CD4-positive, alpha-beta T cell treated with Interleukin-4 for 1 hour (primary cell): ENCODE data around the gene MRPS2.
A peak's percentile ranks its signal among the peaks of the same experiment; 100 is the strongest.

ENCODE experiments used
- DNase-seq, 2 donors: peaks; one replicate each; pipeline ENCODE4 v3.0.0-alpha.2; 2020 to 2022

The MRPS2 gene

DNA sequence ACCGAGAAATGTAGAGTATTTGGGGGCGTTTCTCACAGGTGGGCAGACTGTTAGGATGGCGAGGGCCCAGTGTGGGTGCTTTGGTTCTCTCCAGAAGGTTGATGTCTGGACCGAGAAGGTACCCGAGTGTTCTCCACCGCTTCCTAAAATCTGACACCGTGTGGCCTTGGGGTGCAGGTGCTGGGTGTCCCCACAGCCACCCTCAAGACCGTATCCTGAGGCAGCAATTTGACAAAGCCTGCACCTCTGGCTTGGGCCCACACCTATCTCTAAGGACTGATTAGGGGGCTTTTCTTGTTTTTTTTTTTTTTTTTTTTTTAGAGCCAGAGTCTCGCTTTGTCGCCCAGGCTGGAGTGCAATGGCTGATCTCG, 19.6 kb upstream of the MRPS2 start:
- DNase-seq: no peak

DNA sequence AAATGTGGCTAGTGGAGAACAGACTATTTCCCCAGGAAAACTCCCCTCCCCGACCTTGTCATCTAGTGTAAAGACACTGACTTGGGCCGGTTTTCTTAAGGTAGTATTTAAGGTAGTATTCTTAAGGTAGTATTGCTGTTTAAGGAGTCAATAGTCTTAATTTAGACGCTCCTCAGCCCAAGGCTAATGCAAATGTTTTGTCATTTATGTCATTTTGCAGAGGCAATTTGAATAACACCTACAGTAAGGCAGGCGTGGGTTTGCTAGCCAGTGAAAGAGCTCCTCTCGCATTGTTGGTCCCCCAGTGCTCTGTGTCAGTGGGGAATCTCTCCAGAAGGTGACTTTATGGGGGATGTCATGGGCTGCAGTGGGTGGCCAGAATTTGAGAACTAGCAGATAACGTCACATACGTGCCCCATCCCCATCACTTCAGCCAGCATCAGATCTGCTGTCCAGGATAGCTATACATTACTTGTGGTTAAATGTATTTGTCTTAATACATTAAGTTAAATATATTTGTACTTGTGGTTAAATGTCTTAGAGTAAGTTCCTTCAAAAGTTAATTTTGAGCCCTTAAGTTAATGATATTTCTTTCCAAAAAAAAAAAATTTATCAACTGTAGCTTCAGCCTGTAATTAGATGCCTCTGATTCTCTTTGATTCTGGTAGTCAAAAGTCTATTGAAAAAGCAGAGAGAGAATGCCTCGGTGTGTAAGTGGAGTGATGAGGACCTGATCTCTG, 18.3 kb upstream of the MRPS2 start:
- no peak for DNase-seq

DNA sequence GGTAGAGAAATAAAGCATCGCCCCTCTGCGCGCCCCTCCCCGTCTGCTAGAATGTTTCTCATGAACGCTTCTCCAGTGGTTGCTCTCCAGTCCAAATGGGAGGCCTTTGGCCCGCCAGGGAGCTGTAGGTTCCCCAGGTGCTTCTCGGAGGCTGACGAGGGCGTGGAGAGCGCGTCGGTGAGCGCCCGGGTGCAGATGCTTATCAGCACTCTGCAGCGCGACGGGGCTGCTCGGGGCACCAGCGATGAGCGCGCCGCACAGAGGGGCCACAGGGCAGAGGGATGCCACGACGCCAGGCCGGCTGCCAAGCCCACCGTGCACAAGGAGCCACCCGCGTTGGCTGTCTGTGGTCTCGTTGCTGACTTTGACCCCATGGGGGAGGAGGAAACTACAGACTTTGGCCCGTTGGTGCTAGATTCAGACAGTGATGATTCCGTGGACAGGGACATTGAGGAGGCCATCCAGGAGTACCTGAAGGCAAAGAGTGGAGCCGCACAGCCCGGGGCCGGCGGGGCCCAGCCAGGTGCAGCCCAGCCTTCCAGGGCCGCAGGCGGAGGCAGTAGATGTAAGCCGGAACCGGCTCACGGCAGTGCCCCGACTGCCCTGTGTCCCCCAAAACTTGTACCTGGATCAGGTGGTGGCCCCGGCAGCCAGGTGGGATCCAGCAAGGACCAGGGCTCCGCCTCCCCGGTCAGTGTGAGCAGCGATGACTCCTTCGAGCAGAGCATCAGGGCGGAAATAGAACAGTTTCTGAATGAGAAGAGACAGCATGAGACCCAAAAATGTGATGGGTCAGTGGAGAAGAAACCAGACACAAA, 15.8 kb upstream of the MRPS2 start:
- no peak for DNase-seq

DNA sequence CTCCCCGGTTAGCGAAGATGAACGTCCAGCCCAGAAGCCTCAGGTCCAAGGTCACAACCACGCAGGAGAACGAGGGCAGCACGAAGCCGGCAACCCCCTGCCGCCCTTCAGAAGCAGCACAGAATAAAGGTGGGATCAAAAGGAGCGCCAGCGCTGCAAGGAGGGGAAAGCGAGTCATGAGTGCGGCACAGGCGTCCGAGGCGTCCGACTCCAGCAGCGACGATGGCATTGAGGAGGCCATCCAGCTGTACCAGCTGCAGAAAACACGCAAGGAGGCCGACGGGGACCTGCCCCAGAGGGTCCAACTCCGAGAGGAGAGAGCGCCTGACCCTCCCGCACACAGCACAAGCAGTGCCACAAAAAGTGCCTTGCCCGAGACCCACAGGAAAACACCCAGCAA, 15.1 kb upstream of the MRPS2 start:
- no peak for DNase-seq

DNA sequence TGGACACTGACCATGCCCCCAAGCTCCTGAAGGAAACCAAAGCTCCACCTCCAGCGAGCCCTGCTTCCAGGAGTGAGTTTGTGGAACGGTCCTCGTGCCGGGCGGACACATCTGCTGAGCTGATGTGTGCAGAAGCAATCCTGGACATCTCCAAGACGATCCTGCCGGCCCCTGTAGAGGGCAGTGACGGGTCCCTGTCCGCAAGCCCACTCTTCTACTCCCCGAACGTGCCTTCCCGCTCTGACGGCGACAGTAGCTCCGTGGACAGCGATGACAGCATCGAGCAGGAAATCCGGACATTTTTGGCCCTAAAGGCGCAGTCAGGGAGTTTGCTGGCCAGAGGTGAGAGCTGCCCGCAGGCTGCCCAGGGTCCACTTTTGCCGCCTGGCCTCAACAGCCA, 14.7 kb upstream of the MRPS2 start:
- DNase-seq: no peak

DNA sequence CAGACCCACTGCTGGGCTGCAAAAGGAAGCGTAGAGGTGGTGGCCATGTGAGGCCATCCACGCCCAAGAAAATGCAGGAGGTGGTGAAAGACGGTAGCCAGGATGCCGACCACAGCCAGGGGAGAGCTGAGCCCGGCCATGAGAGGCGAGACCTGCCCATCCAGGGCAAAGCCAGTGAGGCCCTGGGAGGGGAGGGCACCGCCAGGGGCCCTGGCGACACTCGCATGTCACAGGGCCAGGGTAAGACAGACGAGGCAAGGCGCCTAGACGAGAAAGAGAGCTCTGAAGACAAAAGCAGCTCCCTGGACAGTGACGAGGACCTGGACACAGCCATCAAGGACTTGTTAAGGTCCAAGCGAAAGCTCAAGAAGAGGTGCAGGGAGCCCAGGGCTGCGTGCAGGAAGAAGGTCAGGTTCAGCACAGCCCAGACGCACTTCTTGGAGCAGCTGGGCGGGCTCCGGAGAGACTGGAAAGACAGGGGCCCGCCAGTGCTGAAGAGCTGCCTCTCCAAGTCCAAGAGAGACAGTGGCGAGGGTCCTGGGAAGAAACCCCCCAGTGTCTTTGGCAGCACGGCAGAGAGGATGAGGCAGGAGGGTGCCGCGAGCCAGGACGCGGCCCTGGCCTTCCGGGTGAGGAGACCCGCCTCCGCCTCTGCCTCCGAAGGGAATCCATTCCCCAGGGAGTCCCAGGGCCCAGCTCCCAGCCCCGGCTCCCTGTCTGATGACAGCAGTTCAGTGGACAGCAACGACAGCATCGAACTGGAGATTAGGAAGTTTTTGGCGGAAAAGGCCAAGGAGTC, 14.0 kb upstream of the MRPS2 start:
- DNase-seq: no peak

DNA sequence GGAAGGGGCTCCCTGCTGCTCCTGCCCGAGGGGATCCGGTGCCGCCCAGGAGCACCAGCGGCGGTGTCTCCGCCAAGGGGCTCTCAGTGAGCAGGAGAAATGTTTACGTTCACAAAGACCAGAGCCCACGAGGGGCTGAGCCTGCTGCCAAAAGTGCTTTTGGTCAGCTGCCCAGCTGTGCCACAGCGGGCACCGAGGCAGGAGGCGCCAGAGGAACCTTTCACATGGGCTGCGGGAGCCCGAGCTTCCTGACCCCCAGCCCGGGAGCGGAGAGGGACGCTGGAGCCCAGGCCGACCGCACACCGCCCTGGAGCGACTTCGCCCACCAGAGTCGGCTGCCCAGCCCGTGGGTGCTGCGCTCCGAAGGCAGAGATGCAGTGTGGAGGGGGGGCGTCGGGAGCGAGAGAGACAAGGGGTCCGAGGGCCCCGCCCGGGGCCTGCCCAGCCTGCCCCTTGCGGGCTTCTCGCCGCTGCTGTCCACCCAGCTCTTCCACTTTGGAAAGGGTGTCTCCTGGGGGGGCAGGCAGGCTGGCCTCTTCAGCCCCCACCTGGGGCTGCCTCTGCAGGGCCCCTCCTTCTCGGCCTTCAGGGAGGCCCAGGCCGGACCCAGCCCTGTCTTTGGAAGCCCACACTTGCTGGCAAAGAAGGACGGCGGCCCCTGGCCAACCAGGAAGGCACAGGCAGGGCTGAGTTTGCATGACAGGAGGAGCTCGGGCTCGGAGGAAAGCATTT, 13.0 kb upstream of the MRPS2 start:
- no peak for DNase-seq

DNA sequence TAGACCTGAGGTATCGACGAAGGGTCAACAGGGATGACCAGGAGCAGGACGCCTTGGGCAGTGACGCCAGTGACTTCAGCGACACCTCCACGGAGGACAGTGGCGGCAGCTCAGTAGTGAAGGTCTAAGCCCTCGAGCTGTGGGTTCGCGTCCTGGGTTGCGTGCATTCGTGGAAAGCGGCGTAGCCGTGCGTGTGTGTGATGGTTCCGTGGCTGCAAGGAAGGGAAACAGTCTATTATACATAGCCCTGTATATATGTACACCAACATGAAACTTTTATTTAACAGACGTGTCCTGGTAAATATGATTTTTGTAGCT, 12.5 kb upstream of the MRPS2 start:
- DNase-seq: no peak

DNA sequence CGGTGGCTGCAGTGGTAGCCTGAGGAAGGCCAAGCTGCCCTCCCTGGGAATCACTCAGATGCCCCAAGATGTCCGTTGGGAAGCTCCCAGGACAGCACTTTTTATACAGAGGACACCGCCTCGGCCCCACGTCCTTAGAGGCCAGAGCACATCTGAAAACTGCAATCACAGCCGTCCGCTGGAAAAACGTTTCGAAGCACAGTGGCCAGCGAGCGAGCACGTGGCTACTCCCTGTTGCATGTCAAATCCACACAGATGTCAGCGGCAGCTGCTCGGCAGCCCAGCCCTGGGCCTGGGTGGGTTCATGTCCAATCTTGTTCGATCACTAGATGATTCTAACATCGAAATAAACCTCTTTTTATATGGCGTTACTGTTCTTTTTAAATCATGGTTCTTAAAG, 12.0 kb upstream of the MRPS2 start:
- DNase-seq: no peak

DNA sequence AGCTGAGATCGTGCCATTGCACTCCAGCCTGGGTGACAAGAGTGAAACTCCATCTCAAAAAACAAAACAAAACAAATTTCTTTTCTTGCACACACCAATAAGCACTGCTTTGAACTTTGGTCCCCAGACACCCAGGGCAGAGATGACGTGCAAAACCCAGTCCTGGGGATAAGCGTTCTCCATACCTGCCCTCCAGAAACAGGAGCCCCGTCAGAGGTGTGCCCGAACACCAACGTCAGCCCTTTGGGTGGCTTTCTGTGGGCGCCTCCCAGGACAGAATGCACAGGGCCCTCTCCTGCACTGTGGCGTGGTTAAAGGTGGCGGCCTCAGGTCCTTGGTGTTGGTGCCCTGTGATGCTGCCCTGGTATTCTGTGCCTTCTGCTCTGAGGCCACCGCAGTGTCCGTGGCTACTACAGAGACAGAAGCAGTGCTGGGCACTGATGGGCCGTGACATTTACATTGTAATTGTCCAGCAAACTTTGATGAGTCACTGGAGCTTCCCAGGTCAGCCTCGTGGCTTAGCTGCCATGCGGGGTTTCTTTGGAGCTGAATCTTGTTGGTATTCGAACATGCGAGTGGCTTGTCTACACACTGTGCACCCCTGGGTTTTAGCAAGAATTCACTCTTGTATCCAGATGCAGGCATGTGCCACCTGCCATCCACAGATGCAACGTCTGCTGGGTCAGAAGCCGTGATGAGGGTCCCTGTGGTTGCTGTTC, 11.1 kb upstream of the MRPS2 start:
- DNase-seq: no peak

DNA sequence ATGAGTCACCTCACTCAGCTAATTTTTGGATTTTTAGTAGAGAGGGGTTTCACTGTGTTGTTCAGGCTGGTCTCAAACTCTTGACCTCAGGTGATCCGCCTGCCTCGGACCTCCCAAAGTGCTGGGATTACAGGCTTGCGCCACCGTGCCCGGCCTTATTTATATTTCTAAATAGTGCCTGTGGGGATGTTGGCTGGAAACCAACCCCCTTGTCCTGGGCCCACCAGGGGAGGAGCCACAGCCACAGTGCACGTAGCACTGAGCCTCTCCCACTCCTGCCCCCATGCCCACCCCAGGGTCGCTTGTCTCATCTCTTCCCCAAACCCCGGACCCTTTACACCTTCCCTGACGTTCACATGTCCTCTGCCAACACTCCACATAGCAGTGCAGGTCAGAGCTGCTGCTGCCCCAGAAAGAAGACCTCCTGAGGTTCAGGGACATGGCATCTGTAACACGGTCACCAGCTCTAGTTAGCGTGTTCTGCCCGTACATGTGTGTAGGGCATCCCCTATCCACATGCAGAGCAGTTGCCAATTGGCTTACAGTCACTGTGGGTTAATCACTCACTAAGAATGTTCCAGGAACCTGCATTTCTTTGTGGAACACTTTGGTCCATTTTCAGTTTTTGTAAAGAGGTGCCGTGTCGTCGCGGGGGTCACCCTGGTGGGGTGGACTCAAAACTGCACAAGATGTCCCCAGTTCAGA, 10.2 kb upstream of the MRPS2 start:
- no peak for DNase-seq

DNA sequence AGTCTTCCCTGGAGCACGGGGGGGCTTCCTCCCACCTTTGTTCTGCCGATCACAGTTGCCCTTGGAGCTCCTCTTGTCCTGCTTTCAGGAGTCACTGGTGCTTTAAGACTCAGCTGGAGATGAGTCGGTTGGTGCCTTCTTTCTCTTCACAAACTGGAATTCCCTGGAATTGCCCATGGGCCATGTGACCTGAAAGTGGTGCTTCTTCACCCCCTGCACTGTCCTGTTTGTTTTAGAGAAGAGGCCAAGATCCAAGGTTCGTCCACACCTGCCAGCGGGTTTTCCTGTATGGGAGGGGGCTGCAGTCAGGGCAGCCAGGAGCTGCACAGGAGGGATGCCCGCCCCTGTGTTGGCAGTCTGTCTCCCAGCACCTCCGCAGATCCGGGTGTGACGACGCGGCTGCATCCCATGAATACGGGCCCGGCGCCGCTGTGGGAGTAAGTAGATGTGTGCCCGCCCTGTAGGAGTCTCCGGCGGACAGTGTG, 9.5 kb upstream of the MRPS2 start:
- DNase-seq: no peak

DNA sequence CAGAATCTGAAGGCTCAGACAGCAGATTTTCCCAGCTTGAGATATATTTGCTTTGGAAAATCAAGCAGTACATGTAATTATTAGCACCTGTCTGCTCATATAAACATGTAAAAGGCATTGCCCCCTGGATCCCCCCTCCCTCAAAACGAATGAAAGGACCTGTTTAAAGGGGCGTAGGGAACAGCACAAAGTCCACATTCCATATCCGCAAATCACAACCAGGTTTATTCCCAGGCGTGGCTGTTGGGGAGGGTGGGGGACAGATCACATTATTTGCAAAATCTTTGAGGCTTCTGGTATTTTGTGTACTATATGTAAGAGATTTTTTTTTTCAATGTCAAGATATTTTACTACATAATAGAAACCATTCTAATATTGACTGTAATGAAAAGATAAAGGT, 8.7 kb upstream of the MRPS2 start:
- no peak for DNase-seq

DNA sequence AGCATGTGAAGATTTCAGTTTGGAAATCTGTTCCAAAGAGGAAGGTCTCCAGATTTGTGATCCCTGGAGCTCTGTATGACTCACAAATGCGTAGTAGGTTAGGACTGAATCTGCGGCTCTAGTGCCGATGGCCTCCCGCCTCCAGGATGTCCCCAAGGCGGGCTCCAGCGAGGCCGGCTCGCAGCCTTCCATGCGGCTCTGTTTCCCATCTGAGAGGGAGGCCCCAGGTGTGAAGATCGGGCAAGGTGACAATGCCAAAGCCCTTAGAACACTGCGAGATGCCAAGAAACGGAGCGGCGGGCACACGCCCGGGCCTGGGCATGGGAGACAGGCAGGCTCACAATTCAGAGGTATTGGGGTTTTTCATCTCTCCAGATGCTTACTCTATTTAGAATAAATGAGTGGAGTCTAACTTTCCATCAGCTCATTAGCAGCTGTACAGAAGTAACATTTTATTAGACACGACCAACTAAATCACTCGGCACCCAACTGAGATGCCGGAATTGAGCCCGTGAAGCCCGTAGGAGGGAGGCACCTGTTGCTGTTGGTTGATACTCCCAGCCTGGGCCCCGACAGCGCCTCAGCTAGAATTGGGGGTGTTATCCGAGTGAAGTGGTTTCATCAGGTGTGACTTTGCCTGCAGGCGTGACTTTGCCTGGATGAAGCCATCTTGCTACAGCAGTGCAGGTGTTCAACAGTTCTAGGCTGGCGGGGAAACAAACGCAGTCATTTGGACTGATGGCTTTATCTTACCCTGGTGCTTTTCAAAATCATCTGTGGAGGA, 7.4 kb upstream of the MRPS2 start:
- no peak for DNase-seq

DNA sequence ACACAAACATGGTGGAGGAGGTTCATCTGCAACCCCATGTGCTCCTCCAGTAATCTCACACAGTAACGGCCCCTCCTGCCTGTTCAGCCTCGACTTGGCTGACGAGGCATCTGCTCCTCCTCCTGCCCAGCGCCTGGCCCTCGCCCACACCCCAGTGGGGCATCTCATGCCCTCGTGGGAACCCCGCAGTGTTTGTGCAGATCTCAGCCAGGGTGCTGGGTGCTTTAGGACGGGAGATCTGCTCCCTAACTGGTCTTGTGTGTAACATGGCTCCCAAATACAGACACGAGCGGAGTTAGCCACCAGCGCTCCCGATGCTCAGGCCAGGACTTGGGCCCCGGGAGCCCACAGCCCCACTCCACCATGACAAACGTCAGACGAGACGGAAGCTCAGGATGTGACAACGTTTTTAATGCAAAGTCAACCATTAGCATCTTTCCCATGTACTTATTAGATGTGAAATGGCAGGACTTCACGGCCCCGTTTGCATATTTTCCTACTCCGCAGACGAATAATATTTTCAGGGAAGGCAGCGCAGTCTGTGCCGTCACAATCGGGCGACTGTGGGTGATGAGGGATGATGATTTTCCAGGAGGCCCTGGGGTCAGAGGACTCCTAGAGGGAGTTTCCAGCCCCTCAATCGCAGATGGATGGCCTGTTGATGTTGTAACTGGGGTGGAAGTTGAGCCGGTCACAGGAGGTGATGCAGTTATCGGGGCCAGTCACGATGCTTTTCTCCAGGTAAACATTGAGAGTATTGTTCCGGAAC, 5.5 kb upstream of the MRPS2 start:
- no peak for DNase-seq

DNA sequence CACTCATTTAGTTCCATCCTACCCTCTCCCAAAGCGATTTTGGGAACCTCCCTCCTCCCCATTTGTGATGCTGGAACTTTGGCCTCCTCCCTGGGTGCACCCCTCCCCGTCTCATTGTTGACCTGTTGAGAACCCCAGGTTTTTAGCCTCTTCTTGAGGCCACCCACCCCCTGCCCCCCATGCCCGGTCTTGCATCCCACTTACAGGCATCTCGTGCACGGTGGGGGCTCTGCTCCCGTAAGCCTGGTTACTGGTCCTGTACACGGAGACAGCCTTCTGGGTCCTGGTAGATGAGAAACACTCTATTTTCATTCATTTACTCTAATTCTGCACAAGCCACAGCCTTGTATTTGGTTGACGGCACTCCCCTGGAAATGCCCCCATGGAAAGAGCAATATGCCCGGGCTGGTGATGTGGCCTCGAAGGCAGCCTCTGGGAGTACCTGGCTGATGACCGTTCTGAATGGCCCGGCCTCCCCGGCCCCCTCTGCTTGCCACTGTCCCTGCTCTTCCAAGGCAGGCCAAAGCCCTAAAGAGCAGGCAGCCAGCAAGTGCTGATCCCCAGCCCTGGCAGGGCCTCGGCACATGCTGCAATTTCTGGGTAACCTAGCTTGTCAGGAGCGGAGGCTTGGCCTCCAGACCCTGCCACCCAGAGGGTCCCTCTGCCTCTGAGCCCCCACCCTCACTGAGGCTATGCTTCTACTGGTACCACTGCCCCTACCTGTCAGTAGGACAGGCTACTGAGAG, 1.9 kb upstream of the MRPS2 start:
- no peak for DNase-seq

DNA sequence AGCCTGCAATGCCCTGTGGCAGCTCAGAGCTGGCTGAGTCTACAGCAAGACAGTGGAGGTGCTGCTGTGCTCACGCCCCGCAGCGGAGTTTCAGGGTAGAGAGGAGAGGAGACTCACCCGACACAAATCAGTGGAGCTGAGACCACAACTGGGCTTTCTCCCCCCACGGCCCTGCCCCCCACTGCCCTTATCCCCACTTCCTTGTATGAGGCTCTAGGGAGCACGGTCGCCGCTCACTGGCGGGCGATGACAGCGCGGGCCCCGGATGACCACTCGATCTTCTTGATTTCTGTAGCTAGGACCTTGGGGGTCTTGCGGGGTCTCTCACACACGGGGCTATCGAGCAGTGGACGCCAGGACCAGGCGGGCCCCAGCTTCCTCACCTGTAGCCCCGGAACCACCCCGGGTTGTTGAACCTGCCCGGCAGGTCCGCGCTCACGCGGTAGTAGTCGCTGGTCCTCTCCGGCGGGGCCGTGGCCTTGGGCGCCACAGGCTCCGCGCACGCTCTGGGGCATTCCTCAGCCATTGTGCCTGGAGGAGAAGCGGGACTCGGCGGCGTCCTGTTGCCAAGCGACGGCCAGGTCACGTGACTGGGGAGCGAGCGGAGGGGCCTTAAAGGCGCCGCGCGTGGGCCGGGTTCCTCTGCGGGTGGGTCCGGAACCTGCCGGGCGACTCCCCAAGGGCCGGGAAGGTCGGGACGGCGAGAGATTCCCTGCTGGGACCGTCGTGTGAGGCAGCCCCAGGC, 984 bp upstream of the MRPS2 start:
- peak; percentile 90 for DNase-seq

DNA sequence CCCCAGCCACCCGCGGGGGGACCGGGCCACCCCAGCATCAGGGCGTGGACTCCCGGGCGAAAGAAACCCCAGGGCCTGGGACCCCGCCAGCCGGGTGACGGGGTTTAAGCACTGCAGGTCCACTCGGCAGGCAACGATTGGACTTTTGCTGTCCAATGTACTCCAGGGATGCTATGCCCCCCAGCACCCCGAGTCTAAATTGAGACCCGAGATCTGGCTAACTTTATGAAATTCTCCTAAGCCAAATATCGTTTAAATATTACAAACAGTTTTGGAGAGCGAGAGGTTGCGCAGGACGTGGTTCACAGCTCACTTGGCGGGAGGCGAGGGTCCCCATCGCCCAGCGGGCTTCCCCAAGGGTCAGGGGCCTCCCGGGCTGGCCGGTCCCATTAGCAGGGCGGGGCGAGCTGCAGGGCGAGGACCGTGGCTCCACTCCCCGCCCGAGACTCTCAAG, 384 bp upstream of the MRPS2 start:
- no peak for DNase-seq
